Measurements from ENCODE around the gene SLC2A14. TPM values are rescaled to one million over a fixed set of nuclear protein-coding genes. Genes with fewer than 3 reads are reported as not detected.
"Not testable (repeated sequence)": the region's sequence is repeated elsewhere in the genome, so short reads cannot be mapped to it uniquely, and the experiment has no call there.

SLC2A14 gene
- total RNA-seq, 1 experiment from 2014 or later: 141 TPM

DNA sequence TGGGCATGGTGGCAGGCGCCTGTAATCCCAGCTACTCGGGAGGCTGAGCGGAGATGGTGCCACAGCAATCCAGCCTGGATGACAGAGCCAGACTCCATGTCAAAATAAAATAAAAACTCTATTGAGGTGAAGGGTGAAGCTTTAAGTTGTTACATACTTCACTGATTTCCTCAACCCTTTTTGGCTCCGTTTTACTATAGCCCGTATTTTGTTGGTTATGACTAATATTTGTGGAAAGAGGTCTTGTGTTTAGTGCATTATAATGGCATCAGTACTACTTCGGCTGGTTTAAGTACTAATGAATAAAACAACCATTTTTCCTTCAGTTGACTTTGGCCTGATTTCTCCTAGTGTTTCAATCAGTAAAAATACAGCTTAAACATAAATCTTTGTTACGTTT lies 27.0 kb upstream of the SLC2A14 start:
- intact Hi-C loops (cut with micrococcal nuclease; ENCODE audit: unreplicated experiment): no loop called here
- H3K9me3 Mint-ChIP-seq (ENCODE audit: unreplicated experiment): no peaks in the 10 kb centered on the region
- H3K4me3 Mint-ChIP-seq (ENCODE audit: unreplicated experiment): no peak overlapping the region
- H3K27me3 Mint-ChIP-seq (ENCODE audit: insufficient read depth, unreplicated experiment): no peaks in the 10 kb centered on the region
- TF ChIP-seq, protein P1, sequence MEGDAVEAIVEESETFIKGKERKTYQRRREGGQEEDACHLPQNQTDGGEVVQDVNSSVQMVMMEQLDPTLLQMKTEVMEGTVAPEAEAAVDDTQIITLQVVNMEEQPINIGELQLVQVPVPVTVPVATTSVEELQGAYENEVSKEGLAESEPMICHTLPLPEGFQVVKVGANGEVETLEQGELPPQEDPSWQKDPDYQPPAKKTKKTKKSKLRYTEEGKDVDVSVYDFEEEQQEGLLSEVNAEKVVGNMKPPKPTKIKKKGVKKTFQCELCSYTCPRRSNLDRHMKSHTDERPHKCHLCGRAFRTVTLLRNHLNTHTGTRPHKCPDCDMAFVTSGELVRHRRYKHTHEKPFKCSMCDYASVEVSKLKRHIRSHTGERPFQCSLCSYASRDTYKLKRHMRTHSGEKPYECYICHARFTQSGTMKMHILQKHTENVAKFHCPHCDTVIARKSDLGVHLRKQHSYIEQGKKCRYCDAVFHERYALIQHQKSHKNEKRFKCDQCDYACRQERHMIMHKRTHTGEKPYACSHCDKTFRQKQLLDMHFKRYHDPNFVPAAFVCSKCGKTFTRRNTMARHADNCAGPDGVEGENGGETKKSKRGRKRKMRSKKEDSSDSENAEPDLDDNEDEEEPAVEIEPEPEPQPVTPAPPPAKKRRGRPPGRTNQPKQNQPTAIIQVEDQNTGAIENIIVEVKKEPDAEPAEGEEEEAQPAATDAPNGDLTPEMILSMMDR (IDR thresholded peaks at IDR 0.05; ENCODE audit: insufficient read depth in 1 of 2, low read depth in 1 of 2, low read length in 1 of 2, severe bottlenecking in 1 of 2, unreplicated experiment in 1 of 2): no peak
- no peak for DNase-seq
- Histone ChIP-seq H3K4me1 (peaks cover 8% of the 10 kb centered on the region; the same call in 1 of the 2 replicates), H3K27me3 (replicated peaks; ENCODE audit: control insufficient read depth, insufficient read depth, low read length) (no peaks in the 10 kb centered on the region), H3K9me3 (no peaks in the 10 kb centered on the region), H3K4me3 (ENCODE audit: low read depth, low read length) (no peak overlapping the region), H3K36me3 (ENCODE audit: control insufficient read depth, insufficient read depth, low read length) (no peaks in the 10 kb centered on the region)
- peak overlapping the region; percentile 64 for H3K27ac Mint-ChIP-seq (ENCODE audit: unreplicated experiment)
- ChIA-PET CTCF (no interaction called here), POLR2A (interaction anchor here (0.5 to 0.7 kb wide), 3 partner anchors 24 to 65 kb away, joined by 3 to 9 read pairs (median 5); no protein-coding TSS in a partner anchor)
- BruUV-seq (replicated peaks): no TSS peak
- no peaks in the 10 kb centered on the region for H3K36me3 Mint-ChIP-seq (ENCODE audit: insufficient read depth, unreplicated experiment)
- H3K4me1 Mint-ChIP-seq (ENCODE audit: low read depth, unreplicated experiment): peaks cover 6% of the 10 kb centered on the region

DNA sequence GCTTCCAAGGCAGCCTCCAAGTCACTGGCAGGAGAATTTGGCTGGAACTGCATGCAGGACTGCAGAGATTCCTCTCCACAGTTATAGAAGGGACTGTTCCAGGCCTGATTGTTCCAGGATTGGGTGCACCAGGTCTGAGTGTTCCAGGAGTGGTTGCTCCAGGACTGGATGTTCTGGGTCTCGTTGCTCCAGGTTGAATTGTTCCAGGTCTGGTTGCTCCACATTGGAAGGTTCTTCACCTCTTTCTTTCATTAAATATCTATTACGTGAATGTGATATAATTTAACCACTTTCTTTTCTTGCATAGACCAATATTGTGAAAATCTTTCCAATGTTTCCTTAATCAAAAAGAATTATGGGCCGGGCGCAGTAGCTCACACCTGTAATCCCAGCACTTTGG lies 24.0 kb upstream of the SLC2A14 start:
- POLR2A ChIA-PET; H3K36me3 ChIP-seq (ENCODE audit: control insufficient read depth, insufficient read depth, low read length); H3K9me3 ChIP-seq; H3K4me3 ChIP-seq (ENCODE audit: low read depth, low read length); H3K9me3 Mint-ChIP-seq (ENCODE audit: unreplicated experiment); intact Hi-C loops (cut with micrococcal nuclease; ENCODE audit: unreplicated experiment); BruUV-seq (replicated peaks); H3K36me3 Mint-ChIP-seq (ENCODE audit: insufficient read depth, unreplicated experiment); DNase-seq; CTCF ChIA-PET; H3K27me3 Mint-ChIP-seq (ENCODE audit: insufficient read depth, unreplicated experiment); H3K27ac Mint-ChIP-seq (ENCODE audit: unreplicated experiment); H3K4me3 Mint-ChIP-seq (ENCODE audit: unreplicated experiment); H3K27me3 ChIP-seq (replicated peaks; ENCODE audit: control insufficient read depth, insufficient read depth, low read length): not testable (repeated sequence)
- peaks cover 11% of the 10 kb centered on the region for H3K4me1 ChIP-seq
- peaks cover 12% of the 10 kb centered on the region for H3K4me1 Mint-ChIP-seq (ENCODE audit: low read depth, unreplicated experiment)

- no TSS peak for BruUV-seq (replicated peaks)
- TF ChIP-seq, protein P1 (IDR thresholded peaks at IDR 0.05; ENCODE audit: insufficient read depth in 1 of 2, low read depth in 1 of 2, low read length in 1 of 2, severe bottlenecking in 1 of 2, unreplicated experiment in 1 of 2): no peak
- H3K27me3 ChIP-seq (replicated peaks; ENCODE audit: control insufficient read depth, insufficient read depth, low read length): no peaks in the 10 kb centered on the region
- no peaks in the 10 kb centered on the region for H3K9me3 ChIP-seq
- Mint-ChIP-seq H3K27ac (ENCODE audit: unreplicated experiment) (peak overlapping the region; percentile 76), H3K4me3 (ENCODE audit: unreplicated experiment) (peak overlapping the region; percentile 73), H3K27me3 (ENCODE audit: insufficient read depth, unreplicated experiment) (no peaks in the 10 kb centered on the region), H3K9me3 (ENCODE audit: unreplicated experiment) (no peaks in the 10 kb centered on the region), H3K4me1 (ENCODE audit: low read depth, unreplicated experiment) (peaks cover 25% of the 10 kb centered on the region), H3K36me3 (ENCODE audit: insufficient read depth, unreplicated experiment) (peaks cover 7% of the 10 kb centered on the region)
- POLR2A ChIA-PET: interaction anchor here (0.5 to 0.7 kb wide), 2 partner anchors 24 to 41 kb away, joined by 3 to 5 read pairs; no protein-coding TSS in a partner anchor
- CTCF ChIA-PET: interaction anchor here (1.4 kb wide), 1 partner anchor 14 kb away, joined by 4 read pairs; no protein-coding TSS in a partner anchor
- peaks cover 16% of the 10 kb centered on the region for H3K4me1 ChIP-seq
- no peak overlapping the region for H3K4me3 ChIP-seq (ENCODE audit: low read depth, low read length)
- DNase-seq: no peak
- H3K36me3 ChIP-seq (ENCODE audit: control insufficient read depth, insufficient read depth, low read length): 0 out of 2 replicates have a peak, but pooled peaks cover 1% of the 10 kb centered on the region
- intact Hi-C loops (cut with micrococcal nuclease; ENCODE audit: unreplicated experiment): no loop called here
These were observed 19.7 kb upstream of the SLC2A14 start for GRCh38 chr12:7892186-7892980.

Measured in Caco-2 (cell line).